PC-3 (cell line): ENCODE results near the gene NFYC. TPM values are rescaled to one million over a fixed set of nuclear protein-coding genes. Genes with fewer than 3 reads are reported as not detected.
A peak's percentile ranks its signal among the peaks of the same experiment; 100 is the strongest.

Experiments used
- ATAC-seq: fragments of 200-7000 bp; cut with Tn5 transposase; 2 replicates; pipeline ENCODE4 v1.9.1; 2020; ENCODE audit warnings: mild to moderate bottlenecking, moderate library complexity
- BruUV-seq: library from RNA; stranded (reverse); fragments of 400-500 nt; replicated peaks from 2 replicates; lab custom pipeline; 2021; lab: Mats Ljungman, UMichigan
- CTCF ChIA-PET: fragments of 300-600 bp; sonication (Branson Sonifier 250); formaldehyde crosslinking; loops from one replicate; lab custom pipeline; 2022; ENCODE audit warnings: antibody characterized with exemption; lab: Charles Lee
- POLR2A ChIA-PET: fragments of 300-600 bp; sonication (Branson Sonifier 250); formaldehyde crosslinking; loops from one replicate; lab custom pipeline; 2022; ENCODE audit warnings: antibody characterized with exemption; ENCODE audit not compliant: unreplicated experiment; lab: Charles Lee
- DNase-seq: peaks from one replicate; pipeline ENCODE4 v3.0.0-alpha.2; 2015
- H2AFZ ChIP-seq: fragments of 300-600 bp; sonication (generic); 2 replicates; pipeline ENCODE4 v1.6.0; 2016; ENCODE audit warnings: antibody characterized with exemption, low read length
- H3F3A ChIP-seq: fragments of 300-600 bp; sonication (generic); one replicate; pipeline ENCODE4 v1.6.0; 2017; ENCODE audit warnings: antibody characterized with exemption, low read length, control low read depth, mild to moderate bottlenecking; ENCODE audit not compliant: unreplicated experiment
- H3K27ac ChIP-seq: fragments of 300-600 bp; sonication (generic); 2 replicates; pipeline ENCODE4 v1.5.1; 2016; ENCODE audit warnings: mild to moderate bottlenecking, low read length
- H3K27me3 ChIP-seq: fragments of 300-600 bp; sonication (generic); 2 replicates; pipeline ENCODE4 v1.6.1; 2016; ENCODE audit warnings: low read length, mixed read lengths
- H3K36me3 ChIP-seq: fragments of 300-600 bp; sonication (generic); 2 replicates; pipeline ENCODE4 v1.6.1; 2016; ENCODE audit warnings: low read depth, mixed run types, low read length, mixed read lengths
- H3K4me1 ChIP-seq: fragments of 300-600 bp; sonication (generic); 2 replicates; pipeline ENCODE4 v1.5.1; 2016; ENCODE audit warnings: low read length; ENCODE audit not compliant: insufficient read depth
- H3K4me2 ChIP-seq: fragments of 300-600 bp; sonication (generic); 2 replicates; pipeline ENCODE4 v1.6.0; 2016; ENCODE audit warnings: low read length
- H3K4me3 ChIP-seq: fragments of 300-600 bp; sonication (generic); 2 replicates; pipeline ENCODE4 v1.5.1; 2016; ENCODE audit warnings: mild to moderate bottlenecking, low read length, mixed read lengths
- H3K79me2 ChIP-seq: fragments of 300-600 bp; sonication (generic); 2 replicates; pipeline ENCODE4 v1.6.1; 2017; ENCODE audit warnings: low read length, mixed read lengths
- H3K9ac ChIP-seq: fragments of 300-600 bp; sonication (generic); 2 replicates; pipeline ENCODE4 v1.6.0; 2016; ENCODE audit warnings: mild to moderate bottlenecking, low read length
- H3K9me2 ChIP-seq: fragments of 300-600 bp; sonication (generic); replicated peaks from 2 replicates; pipeline ENCODE4 v1.6.1; 2016; ENCODE audit warnings: mixed run types, low read length, mixed read lengths
- H3K9me3 ChIP-seq: fragments of 300-600 bp; sonication (generic); 2 replicates; pipeline ENCODE4 v1.6.1; 2016; ENCODE audit warnings: low read length, mixed read lengths
- H4K20me1 ChIP-seq: fragments of 300-600 bp; sonication (generic); 2 replicates; pipeline ENCODE4 v1.6.1; 2016; ENCODE audit warnings: low read length, mixed read lengths
- EZH2 ChIP-seq: fragments of 300-600 bp; sonication (generic); IDR thresholded peaks from one replicate; pipeline ENCODE4 v1.6.1; 2017; ENCODE audit warnings: antibody characterized with exemption, mild to moderate bottlenecking, low read length; ENCODE audit not compliant: unreplicated experiment
- EZH2phosphoT487 ChIP-seq: fragments of 300-600 bp; sonication (generic); IDR thresholded peaks from 2 replicates; pipeline ENCODE4 v1.6.1; 2018; ENCODE audit warnings: mild to moderate bottlenecking, antibody characterized with exemption, low read length, borderline replicate concordance
- intact Hi-C: fragments of 100-400 bp; cut with micrococcal nuclease; formaldehyde crosslinking; loops from 2 replicates; pipeline ENCODE4 v1.9.0; 2023
- total RNA-seq: library from RNA; depleted of rRNA; stranded (reverse); fragments of >200 nt; gene quantifications from 2 replicates; pipeline ENCODE4 v1.2.3, GENCODE V29; 2014
- TF ChIP-seq, protein P1 (sequence below): fragments of 300-600 bp; sonication (generic); conservative IDR thresholded peaks from 2 replicates; pipeline ENCODE4 v1.5.1; 2017; ENCODE audit warnings: antibody characterized with exemption, low read depth, mild to moderate bottlenecking, low read length

Gene NFYC
- total RNA-seq, 1 experiment from 2014 or later: 52.6 TPM

DNA sequence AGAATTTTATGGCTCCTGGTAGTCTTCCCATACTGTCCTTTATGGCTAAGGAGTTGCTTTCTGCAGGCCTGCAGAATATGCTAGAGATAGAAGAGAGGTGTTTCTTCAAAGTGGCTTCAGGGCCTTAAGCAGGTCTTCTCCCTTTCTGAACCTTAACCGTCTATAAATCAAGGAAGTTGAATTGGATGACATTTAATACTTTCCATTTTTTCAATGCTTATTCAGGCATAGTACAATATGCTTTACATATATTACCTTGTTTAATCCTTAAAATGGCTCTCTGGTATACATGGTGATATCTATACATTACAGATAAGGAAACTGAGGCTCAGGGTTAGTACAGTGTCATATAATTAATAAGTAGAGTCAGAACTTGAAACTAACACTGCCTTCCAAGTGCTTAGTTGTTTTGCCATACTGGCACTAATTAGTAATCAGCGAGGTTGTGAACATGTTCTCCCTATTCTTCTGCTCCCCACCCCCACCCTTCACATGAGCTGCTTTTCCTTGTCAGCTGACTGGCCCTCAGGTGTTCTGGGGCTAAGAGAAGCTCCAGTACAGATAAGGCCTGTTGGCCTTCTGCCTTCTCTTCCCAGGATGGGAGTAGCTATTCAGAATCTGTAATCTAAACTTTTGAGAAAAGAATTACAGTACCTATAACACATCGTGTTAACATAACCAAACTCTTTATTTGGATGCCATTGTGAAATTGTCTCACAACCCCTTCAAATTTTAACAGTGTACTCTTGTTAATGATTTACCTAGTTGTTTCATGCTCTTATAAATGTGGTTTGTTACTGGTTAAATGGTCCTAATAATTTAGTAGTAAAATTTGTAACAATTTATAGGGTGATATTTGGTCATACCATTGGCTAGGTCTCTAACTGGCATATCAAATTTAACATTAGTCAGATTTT lies 13.6 kb downstream of the NFYC start:
- Histone ChIP-seq H3K4me3 (no peak overlapping the region), H3K9me3 (no peaks in the 10 kb centered on the region), H2AFZ (no peak overlapping the region), H3K36me3 (no peaks in the 10 kb centered on the region), H3F3A (no peaks in the 10 kb centered on the region), H3K4me2 (no peak overlapping the region), H3K9ac (no peak overlapping the region), H3K9me2 (no peaks in the 10 kb centered on the region), H3K27ac (no peak overlapping the region), H4K20me1 (0 out of 2 replicates have a peak, but pooled peaks cover 7% of the 10 kb centered on the region), H3K4me1 (peaks cover 12% of the 10 kb centered on the region; the same call in 1 of the 2 replicates), H3K79me2 (peaks cover 98% of the 10 kb centered on the region), H3K27me3 (no peaks in the 10 kb centered on the region)
- CTCF ChIA-PET: no interaction called here
- DNase-seq (no peak), ATAC-seq (no peak)
- POLR2A ChIA-PET: no interaction called here
- BruUV-seq: no TSS peak
- TF ChIP-seq, protein P1, sequence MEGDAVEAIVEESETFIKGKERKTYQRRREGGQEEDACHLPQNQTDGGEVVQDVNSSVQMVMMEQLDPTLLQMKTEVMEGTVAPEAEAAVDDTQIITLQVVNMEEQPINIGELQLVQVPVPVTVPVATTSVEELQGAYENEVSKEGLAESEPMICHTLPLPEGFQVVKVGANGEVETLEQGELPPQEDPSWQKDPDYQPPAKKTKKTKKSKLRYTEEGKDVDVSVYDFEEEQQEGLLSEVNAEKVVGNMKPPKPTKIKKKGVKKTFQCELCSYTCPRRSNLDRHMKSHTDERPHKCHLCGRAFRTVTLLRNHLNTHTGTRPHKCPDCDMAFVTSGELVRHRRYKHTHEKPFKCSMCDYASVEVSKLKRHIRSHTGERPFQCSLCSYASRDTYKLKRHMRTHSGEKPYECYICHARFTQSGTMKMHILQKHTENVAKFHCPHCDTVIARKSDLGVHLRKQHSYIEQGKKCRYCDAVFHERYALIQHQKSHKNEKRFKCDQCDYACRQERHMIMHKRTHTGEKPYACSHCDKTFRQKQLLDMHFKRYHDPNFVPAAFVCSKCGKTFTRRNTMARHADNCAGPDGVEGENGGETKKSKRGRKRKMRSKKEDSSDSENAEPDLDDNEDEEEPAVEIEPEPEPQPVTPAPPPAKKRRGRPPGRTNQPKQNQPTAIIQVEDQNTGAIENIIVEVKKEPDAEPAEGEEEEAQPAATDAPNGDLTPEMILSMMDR: no peak
- intact Hi-C loops: no loop called here

DNA sequence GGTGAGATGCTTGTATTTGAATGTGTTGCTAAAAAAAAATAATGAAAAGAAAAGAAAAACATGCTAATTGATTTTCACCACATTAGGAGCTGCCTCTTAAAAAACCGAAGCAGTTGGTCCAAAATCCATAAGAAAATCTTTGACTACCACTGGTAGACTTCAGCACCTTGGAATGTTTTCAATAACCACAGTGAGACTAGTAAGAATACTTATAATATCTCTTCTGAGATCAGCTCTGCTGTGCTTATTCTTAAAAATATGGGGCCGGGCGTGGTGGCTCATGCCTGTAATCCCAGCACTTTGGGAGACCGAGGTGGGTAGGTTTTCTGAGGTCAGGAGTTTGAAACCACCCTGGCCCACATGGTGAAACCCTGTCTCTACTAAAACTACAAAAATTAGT lies 15.1 kb downstream of the NFYC start:
- DNase-seq (no peak), ATAC-seq (no peak)
- Histone ChIP-seq H3K4me2 (no peak overlapping the region), H4K20me1 (0 out of 2 replicates have a peak, but pooled peaks cover 11% of the 10 kb centered on the region), H3K4me3 (no peak overlapping the region), H3K27me3 (no peaks in the 10 kb centered on the region), H3K79me2 (peaks cover 98% of the 10 kb centered on the region), H2AFZ (no peak overlapping the region), H3K9ac (no peak overlapping the region), H3K9me2 (no peaks in the 10 kb centered on the region), H3F3A (peaks cover 6% of the 10 kb centered on the region), H3K36me3 (no peaks in the 10 kb centered on the region), H3K27ac (no peak overlapping the region), H3K4me1 (peaks cover 28% of the 10 kb centered on the region), H3K9me3 (no peaks in the 10 kb centered on the region)
- TF ChIP-seq, protein P1: no peak
- no peak for TF ChIP-seq EZH2phosphoT487
- TF ChIP-seq EZH2: no peak
- POLR2A ChIA-PET: no interaction called here
- CTCF ChIA-PET: no interaction called here
- intact Hi-C loops: no loop called here
- BruUV-seq: no TSS peak

DNA sequence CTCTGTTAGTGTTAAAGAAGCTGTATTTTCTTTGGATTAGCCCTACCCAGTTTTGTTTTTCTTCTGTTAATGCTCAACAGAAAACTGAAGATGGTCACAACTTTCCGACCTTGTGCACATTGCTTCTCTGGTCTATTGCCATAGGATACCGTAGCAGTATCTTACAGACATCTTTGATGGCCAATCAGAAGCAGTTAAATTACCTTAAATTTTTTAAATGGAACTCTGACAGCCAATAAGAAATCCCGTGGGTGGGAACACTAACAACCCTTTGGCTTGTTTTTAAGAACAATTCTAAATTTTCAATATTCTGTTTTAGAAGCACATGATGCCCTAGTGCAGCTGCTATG lies 17.2 kb downstream of the NFYC start:
- Histone ChIP-seq H2AFZ (peak overlapping the region; percentile 63), H3K4me1 (peaks cover 39% of the 10 kb centered on the region), H3K27me3 (no peaks in the 10 kb centered on the region), H3K27ac (peak overlapping the region; percentile 45), H3K4me3 (peak overlapping the region; percentile 73), H4K20me1 (0 out of 2 replicates have a peak, but pooled peaks cover 7% of the 10 kb centered on the region), H3K79me2 (peaks cover 96% of the 10 kb centered on the region), H3K9me3 (no peaks in the 10 kb centered on the region), H3F3A (peaks cover 9% of the 10 kb centered on the region), H3K9ac (peak overlapping the region; percentile 44; the same call in 1 of the 2 replicates), H3K9me2 (no peaks in the 10 kb centered on the region), H3K36me3 (no peaks in the 10 kb centered on the region; the same call in 1 of the 2 replicates), H3K4me2 (peak overlapping the region; percentile 82)
- TF ChIP-seq EZH2phosphoT487: no peak
- no peak for TF ChIP-seq EZH2
- TF ChIP-seq, protein P1: no peak
- ATAC-seq (peak; percentile 39), DNase-seq (peak; percentile 66)
- intact Hi-C loops: no loop called here
- ChIA-PET POLR2A (no interaction called here), CTCF (no interaction called here)
- BruUV-seq: no TSS peak
